GM18505 (cell line): ENCODE data around the gene HSD17B13.

ENCODE experiments used
- ATAC-seq: cut with Tn5 transposase; IDR thresholded peaks from one replicate; pipeline ENCODE4 v1.9.1; 2021; ENCODE audit not compliant: unreplicated experiment
- POLR2A ChIP-seq: IDR thresholded peaks from 4 replicates; pipeline ENCODE4 v1.6.1; 2011; ENCODE audit warnings: borderline replicate concordance; ENCODE audit not compliant: insufficient read depth, insufficient read length; ENCODE audit errors: extremely low read depth

HSD17B13 gene

DNA sequence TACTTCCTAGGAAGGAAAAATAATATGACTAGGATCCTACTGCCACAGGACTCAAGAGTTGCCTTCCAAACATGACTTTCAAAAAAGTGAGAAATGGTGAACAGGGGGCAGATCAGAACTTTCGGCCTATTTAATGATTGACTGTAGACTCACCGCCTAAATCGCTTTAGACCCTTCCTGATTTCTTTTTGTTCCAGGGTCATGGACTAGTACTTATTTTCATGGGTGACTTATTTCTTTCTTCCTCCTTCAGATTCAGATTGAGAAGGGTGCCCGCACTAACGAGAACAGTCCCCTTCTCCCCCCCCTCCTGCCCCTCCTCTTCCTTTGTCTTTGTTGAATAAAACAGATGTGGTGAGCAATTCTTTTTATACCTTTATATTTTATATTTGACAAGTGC, 54.3 kb downstream of the HSD17B13 start:
- no peak for TF ChIP-seq POLR2A

DNA sequence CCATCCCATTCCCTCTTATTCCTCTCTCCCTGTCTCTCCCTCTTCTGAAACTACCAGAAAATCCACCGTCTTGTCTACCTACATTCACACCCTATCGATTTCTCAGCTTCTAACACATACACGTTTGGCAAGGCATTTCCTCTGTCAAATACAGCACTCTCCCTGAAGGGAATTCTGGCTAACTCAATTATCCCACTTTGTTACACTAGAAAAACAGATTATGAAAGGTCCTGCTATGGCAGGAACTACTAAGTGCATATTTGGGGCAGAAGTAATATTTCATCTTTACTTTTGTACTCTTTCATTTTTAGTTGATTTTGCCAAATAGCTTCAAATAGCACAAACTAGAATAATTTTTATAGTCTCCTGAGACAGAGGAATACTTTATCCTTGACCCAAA, 55.7 kb downstream of the HSD17B13 start:
- no peak for ATAC-seq
- no peak for TF ChIP-seq POLR2A

More for the DNA sequence above, 54.3 kb downstream of the HSD17B13 start:
- ATAC-seq: no peak

DNA sequence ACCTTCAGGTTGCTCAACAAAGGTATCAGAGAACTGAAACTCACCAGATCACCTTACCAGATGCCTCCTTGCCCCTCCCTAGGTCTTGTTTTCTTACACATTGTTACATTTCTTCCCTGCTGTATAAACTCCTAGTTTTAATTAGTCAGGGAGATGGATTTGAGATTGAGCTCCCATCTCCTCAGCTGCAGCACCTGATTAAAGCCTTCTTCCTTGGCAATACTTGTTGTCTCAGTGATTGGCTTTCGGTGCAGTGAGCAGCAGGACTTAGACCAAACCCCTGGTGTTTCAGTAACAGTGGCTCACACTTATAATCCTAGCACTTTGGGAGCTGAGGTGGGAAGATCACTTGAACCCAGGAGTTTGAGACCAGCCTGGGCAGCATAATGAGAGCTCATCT, 59.8 kb downstream of the HSD17B13 start:
- no peak for TF ChIP-seq POLR2A
- ATAC-seq: no peak

DNA sequence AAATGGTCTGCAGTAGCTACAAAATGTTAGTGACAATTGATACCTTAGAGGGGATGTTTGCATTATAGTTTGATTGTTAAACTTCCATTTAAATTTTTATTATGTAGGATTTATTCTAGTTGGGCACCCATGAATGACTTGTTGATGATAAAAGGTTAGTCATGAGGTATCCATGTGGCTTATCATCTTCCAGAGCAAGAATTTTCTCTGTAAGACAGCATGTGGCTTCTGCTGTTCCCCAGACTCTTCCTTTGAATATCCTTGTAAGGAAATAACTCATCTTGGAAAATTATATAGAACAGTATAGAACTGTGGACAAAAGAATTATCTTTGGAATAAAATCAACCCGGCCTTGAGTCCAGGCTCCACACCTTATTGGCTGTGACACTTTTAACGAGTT, 62.2 kb downstream of the HSD17B13 start:
- no peak for TF ChIP-seq POLR2A
- ATAC-seq: no peak

DNA sequence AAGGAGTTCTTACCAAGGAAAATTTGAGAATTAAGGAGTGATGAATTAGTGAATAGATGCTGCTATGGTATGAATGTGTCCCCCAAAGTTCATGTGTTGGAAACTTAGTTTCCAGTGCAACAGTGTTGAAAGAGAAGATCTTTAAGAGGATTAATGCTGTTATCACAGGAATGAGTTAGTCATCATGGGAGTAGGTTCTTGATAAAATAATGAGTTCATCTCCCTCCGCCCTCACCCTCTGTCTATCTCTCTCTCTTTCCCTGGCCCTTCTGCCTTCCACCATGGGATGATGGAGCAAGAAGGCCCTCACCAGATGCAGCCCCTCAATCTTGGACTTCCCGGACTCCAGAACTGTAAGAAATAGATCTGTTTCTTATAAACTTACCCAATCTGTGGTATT, 64.0 kb downstream of the HSD17B13 start:
- ATAC-seq: no peak
- TF ChIP-seq POLR2A: no peak

DNA sequence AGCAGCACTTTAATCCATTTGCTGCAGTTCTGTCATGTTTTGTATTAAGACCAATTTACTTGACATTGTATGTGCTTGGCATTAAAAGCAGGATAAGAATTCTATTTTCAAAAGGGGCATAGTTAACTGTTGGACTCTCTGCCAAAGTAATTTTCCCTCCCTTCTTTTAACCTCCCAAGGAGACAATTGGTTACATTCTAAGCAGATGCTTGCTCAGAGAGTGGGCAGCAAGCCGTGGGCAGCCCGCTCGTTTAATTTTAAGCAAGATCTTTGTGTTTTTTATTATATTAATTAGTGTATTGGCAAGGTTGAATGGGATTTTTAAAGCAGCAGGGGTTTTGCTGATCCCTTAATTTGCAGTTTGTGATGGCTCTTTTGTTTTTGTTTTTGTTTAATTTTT, 65.2 kb downstream of the HSD17B13 start:
- ATAC-seq: no peak
- TF ChIP-seq POLR2A: no peak

DNA sequence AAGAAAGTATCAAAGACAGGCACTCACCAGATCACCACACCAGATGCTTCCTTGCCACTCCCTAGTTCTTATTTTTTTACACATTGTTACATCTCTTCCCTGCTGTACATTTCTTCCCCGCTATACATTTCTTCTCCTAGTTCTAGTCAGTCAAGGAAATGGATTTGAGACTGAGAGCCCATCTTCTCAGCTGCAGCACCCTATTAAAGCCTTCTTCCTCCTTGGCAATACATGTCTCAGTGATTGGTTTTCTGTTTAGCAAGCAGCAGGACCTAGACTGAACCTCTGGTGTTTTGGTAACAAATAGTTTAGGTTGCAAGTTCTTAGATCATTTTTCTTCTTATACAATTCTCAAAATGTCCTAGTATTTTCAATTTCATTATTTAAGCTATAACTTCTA, 66.9 kb downstream of the HSD17B13 start:
- no peak for ATAC-seq
- TF ChIP-seq POLR2A: no peak
